ENCODE results near the gene FAM13A. TPM values are rescaled to one million over a fixed set of nuclear protein-coding genes. Genes with fewer than 3 reads are reported as not detected.

FAM13A gene
- total and polyA plus RNA-seq, 2 experiments from 2014 or later = 23.3 to 43.8 TPM

DNA sequence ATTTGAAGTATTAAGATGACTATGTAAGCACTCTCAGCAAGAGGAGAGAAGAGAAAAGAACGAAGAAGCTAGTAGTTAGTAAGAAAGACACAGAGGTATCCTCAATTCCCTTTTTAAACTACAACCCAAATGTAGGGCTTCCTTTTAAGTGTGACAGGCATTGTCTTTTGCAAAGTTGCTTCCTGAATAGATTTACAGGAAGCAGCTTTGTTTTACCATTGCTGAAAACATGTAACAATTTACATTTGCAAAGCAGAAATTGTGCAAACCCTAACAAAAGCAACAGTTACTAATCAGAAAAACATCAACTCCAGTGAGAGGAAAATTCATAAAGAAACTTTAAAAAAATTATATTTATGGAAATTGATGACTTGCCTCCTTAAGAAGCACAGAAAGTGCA lies 96.4 kb downstream of the FAM13A start:
- Histone ChIP-seq H3K36me3 (no peaks in the 10 kb centered on the region), H3K27me3 (no peaks in the 10 kb centered on the region), H3K4me1 (ENCODE audit: low read depth) (no peaks in the 10 kb centered on the region), H3K4me3 (no peak overlapping the region), H3K27ac (no peak overlapping the region), H3K9me3 (ENCODE audit: low read depth) (no peaks in the 10 kb centered on the region)
- TF ChIP-seq, protein P1, sequence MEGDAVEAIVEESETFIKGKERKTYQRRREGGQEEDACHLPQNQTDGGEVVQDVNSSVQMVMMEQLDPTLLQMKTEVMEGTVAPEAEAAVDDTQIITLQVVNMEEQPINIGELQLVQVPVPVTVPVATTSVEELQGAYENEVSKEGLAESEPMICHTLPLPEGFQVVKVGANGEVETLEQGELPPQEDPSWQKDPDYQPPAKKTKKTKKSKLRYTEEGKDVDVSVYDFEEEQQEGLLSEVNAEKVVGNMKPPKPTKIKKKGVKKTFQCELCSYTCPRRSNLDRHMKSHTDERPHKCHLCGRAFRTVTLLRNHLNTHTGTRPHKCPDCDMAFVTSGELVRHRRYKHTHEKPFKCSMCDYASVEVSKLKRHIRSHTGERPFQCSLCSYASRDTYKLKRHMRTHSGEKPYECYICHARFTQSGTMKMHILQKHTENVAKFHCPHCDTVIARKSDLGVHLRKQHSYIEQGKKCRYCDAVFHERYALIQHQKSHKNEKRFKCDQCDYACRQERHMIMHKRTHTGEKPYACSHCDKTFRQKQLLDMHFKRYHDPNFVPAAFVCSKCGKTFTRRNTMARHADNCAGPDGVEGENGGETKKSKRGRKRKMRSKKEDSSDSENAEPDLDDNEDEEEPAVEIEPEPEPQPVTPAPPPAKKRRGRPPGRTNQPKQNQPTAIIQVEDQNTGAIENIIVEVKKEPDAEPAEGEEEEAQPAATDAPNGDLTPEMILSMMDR (IDR thresholded peaks at IDR 0.05; ENCODE audit: low read depth, low read length) = no peak
- no peak for DNase-seq (ENCODE audit: low read depth in 1 of 2, low spot score in 1 of 2)

- Histone ChIP-seq H3K9me3 (ENCODE audit: low read depth) (no peaks in the 10 kb centered on the region), H3K27me3 (no peaks in the 10 kb centered on the region), H3K27ac (no peak overlapping the region), H3K4me1 (ENCODE audit: low read depth) (no peaks in the 10 kb centered on the region), H3K4me3 (no peak overlapping the region), H3K36me3 (no peaks in the 10 kb centered on the region)
- TF ChIP-seq, protein P1 (IDR thresholded peaks at IDR 0.05; ENCODE audit: low read depth, low read length) = no peak
- DNase-seq (ENCODE audit: low read depth in 1 of 2, low spot score in 1 of 2) = no peak
These were observed 98.9 kb downstream of the FAM13A start for GRCh38 chr4:88958080-88958479.

- no peaks in the 10 kb centered on the region for H3K4me1 ChIP-seq (ENCODE audit: low read depth)
- TF ChIP-seq, protein P1 (IDR thresholded peaks at IDR 0.05; ENCODE audit: low read depth, low read length) = no peak
- peak in 1 of 2 donors; percentile 10 for DNase-seq (ENCODE audit: low read depth in 1 of 2, low spot score in 1 of 2)
- no peaks in the 10 kb centered on the region for H3K27me3 ChIP-seq
- H3K4me3 ChIP-seq = no peak overlapping the region
- H3K9me3 ChIP-seq (ENCODE audit: low read depth) = no peaks in the 10 kb centered on the region
- H3K36me3 ChIP-seq = no peaks in the 10 kb centered on the region
- no peak overlapping the region for H3K27ac ChIP-seq
These were observed 99.4 kb downstream of the FAM13A start for GRCh38 chr4:88957570-88957969.

GRCh38 chr4:88955580-88956380 lies 101.2 kb downstream of the FAM13A start:
- Histone ChIP-seq H3K27me3 (no peaks in the 10 kb centered on the region), H3K27ac (no peak overlapping the region), H3K4me1 (ENCODE audit: low read depth) (no peaks in the 10 kb centered on the region), H3K36me3 (no peaks in the 10 kb centered on the region), H3K9me3 (ENCODE audit: low read depth) (no peaks in the 10 kb centered on the region), H3K4me3 (no peak overlapping the region)
- no peak for DNase-seq (ENCODE audit: low read depth in 1 of 2, low spot score in 1 of 2)
- TF ChIP-seq, protein P1 (IDR thresholded peaks at IDR 0.05; ENCODE audit: low read depth, low read length) = no peak

- Histone ChIP-seq H3K4me3 (no peak overlapping the region), H3K4me1 (ENCODE audit: low read depth) (no peaks in the 10 kb centered on the region), H3K27ac (no peak overlapping the region), H3K27me3 (no peaks in the 10 kb centered on the region), H3K36me3 (no peaks in the 10 kb centered on the region), H3K9me3 (ENCODE audit: low read depth) (no peaks in the 10 kb centered on the region)
- DNase-seq (ENCODE audit: low read depth in 1 of 2, low spot score in 1 of 2) = peak in 1 of 2 donors; percentile 46
- TF ChIP-seq, protein P1 (IDR thresholded peaks at IDR 0.05; ENCODE audit: low read depth, low read length) = no peak
These were observed 103.6 kb downstream of the FAM13A start for GRCh38 chr4:88953400-88953799.

All from cardiac muscle cell (in vitro differentiated cells and primary cell).